Stimulated activated CD4-positive, alpha-beta T cell treated with anti-CD3 and anti-CD28 coated beads, Interleukin-1b, Interleukin-23, amount 100 ng/mL, for 4 hours (primary cell): ENCODE results near the gene KANK2.
"Not testable (repeated sequence)": the region's sequence is repeated elsewhere in the genome, so short reads cannot be mapped to it uniquely, and the experiment has no call there.

Source experiments
- DNase-seq, 2 donors: peaks; one replicate each; pipeline ENCODE4 v3.0.0-alpha.2; 2020; ENCODE audit warnings: low read depth in 2 of 2

Gene KANK2

GRCh38 chr19:11196406-11197287 is 698 bp downstream of the KANK2 start:
- DNase-seq = no peak

- DNase-seq = no peak
Measured at GRCh38 chr19:11195681-11196080, 1.7 kb downstream of the KANK2 start.

GRCh38 chr19:11194656-11195558 is 2.4 kb downstream of the KANK2 start:
- no peak for DNase-seq

GRCh38 chr19:11194173-11194572 is 3.2 kb downstream of the KANK2 start:
- DNase-seq = no peak

- DNase-seq = no peak
Measured at GRCh38 chr19:11192957-11193939, 4.1 kb downstream of the KANK2 start.

GRCh38 chr19:11191934-11192333 is 5.4 kb downstream of the KANK2 start:
- DNase-seq = no peak

GRCh38 chr19:11191273-11191755 is 6.0 kb downstream of the KANK2 start:
- DNase-seq = no peak

GRCh38 chr19:11190501-11190900 is 6.8 kb downstream of the KANK2 start:
- no peak for DNase-seq

- no peak for DNase-seq
Measured at GRCh38 chr19:11187441-11187840, 9.9 kb downstream of the KANK2 start.

GRCh38 chr19:11182994-11183393 is 14.4 kb downstream of the KANK2 start:
- DNase-seq = no peak

GRCh38 chr19:11181488-11181887 is 15.9 kb downstream of the KANK2 start:
- DNase-seq = no peak

GRCh38 chr19:11180975-11181374 is 16.4 kb downstream of the KANK2 start:
- DNase-seq = not testable (repeated sequence)

- DNase-seq = no peak
Measured at GRCh38 chr19:11180346-11180745, 17.0 kb downstream of the KANK2 start.

- no peak for DNase-seq
Measured at GRCh38 chr19:11179716-11180297, 17.5 kb downstream of the KANK2 start.

GRCh38 chr19:11179145-11179465 is 18.2 kb downstream of the KANK2 start:
- DNase-seq = not testable (repeated sequence)

- no peak for DNase-seq
Measured at GRCh38 chr19:11177592-11177991, 19.8 kb downstream of the KANK2 start.

GRCh38 chr19:11176466-11177193 is 20.7 kb downstream of the KANK2 start:
- DNase-seq = no peak

- no peak for DNase-seq
Measured at GRCh38 chr19:11175920-11176319, 21.4 kb downstream of the KANK2 start.

GRCh38 chr19:11174336-11174735 is 23.0 kb downstream of the KANK2 start:
- no peak for DNase-seq

- no peak for DNase-seq
Measured at GRCh38 chr19:11173516-11174155, 23.7 kb downstream of the KANK2 start.
